Activated CD4-positive, alpha-beta T cell treated with anti-CD3 and anti-CD28 coated beads, Interleukin-2, amount 10 ng/mL, durations not matched to agents 24 days and 14 days (primary cell): ENCODE data around the gene TNFSF12. TPM values are rescaled to one million over a fixed set of nuclear protein-coding genes. Genes with fewer than 3 reads are reported as not detected.

Source experiments
- DNase-seq: peaks from one replicate; pipeline ENCODE4 v3.0.0; 2022
- H3K27ac Mint-ChIP-seq: one replicate; pipeline ENCODE4 v1.8.0; 2022; ENCODE audit warnings: mild to moderate bottlenecking, mixed read lengths
- H3K27me3 Mint-ChIP-seq: one replicate; pipeline ENCODE4 v1.8.0; 2022; ENCODE audit warnings: mixed read lengths
- H3K36me3 Mint-ChIP-seq: one replicate; pipeline ENCODE4 v1.8.0; 2022; ENCODE audit warnings: low read depth, mild to moderate bottlenecking, mixed read lengths
- H3K4me1 Mint-ChIP-seq: one replicate; pipeline ENCODE4 v1.8.0; 2021; ENCODE audit warnings: mixed read lengths
- H3K4me3 Mint-ChIP-seq: one replicate; pipeline ENCODE4 v1.8.0; 2022; ENCODE audit warnings: mild to moderate bottlenecking, moderate library complexity, mixed read lengths
- H3K9me3 Mint-ChIP-seq: one replicate; pipeline ENCODE4 v1.8.0; 2021; ENCODE audit warnings: mixed read lengths
- intact Hi-C: fragments of 100-400 bp; cut with micrococcal nuclease; formaldehyde crosslinking; loops from one replicate; pipeline ENCODE4 v1.15.1; 2023
- total RNA-seq: library from RNA; stranded (reverse); gene quantifications from 2 replicates; pipeline ENCODE4 v1.2.3, GENCODE V29; 2022

The TNFSF12 gene
- total RNA-seq, 1 donor from 2014 or later = 21.5 TPM

DNA sequence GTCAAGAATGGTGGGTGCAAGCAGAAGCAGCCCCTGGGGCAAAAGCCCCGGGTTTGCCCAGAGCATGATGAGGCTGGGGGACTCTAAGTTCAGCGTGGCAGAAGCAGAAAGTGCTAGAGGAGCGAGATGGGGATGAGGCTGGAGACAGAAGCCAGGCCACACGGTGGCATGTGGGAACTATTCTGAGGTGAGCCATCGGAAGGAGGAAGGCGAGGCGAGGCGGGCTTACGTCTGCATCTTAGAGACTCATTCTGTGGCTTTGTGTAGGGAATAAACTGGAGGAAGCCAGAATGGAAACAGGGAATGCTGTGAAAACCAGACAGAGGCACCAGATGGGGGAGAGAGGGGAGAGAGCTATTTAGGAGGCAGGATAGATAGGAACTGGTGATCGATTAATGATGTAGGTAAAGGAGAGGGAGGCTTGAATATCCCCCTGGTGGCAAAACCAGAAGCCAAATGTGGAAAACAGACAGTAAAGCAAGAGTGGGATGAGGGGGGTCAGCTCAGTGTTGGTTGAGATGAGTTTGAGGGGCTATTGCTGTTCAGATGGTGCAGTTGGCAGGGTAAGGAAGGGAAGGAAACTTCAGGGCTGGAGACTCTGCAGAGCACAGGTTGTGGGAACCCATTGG, 6.6 kb downstream of the TNFSF12 start:
- Mint-ChIP-seq H3K9me3 (no peaks in the 10 kb centered on the region), H3K27me3 (no peaks in the 10 kb centered on the region), H3K4me1 (peaks cover 60% of the 10 kb centered on the region), H3K4me3 (no peak overlapping the region), H3K36me3 (peaks cover 36% of the 10 kb centered on the region), H3K27ac (peak overlapping the region; percentile 68)
- intact Hi-C loops = no loop called here
- no peak for DNase-seq

DNA sequence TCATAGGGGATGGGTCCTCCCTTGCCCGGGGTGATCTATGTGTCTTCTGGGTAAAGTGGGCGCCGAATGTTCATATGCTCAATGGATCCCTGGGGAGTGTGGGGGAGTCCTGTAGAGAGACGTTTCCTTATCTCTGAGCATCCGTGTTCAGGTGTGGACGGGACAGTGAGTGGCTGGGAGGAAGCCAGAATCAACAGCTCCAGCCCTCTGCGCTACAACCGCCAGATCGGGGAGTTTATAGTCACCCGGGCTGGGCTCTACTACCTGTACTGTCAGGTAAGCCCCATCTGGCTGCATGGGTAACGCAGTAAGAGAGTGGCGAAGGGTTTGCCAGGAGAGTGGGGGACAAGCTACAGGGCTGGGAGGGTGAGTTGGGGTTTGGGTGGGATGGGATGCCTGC, 7.8 kb downstream of the TNFSF12 start:
- no peak for DNase-seq
- no peak overlapping the region for H3K27ac Mint-ChIP-seq
- no peak overlapping the region for H3K4me3 Mint-ChIP-seq
- peaks cover 33% of the 10 kb centered on the region for H3K36me3 Mint-ChIP-seq
- intact Hi-C loops = no loop called here
- peaks cover 58% of the 10 kb centered on the region for H3K4me1 Mint-ChIP-seq
- H3K27me3 Mint-ChIP-seq = no peaks in the 10 kb centered on the region
- no peaks in the 10 kb centered on the region for H3K9me3 Mint-ChIP-seq

DNA sequence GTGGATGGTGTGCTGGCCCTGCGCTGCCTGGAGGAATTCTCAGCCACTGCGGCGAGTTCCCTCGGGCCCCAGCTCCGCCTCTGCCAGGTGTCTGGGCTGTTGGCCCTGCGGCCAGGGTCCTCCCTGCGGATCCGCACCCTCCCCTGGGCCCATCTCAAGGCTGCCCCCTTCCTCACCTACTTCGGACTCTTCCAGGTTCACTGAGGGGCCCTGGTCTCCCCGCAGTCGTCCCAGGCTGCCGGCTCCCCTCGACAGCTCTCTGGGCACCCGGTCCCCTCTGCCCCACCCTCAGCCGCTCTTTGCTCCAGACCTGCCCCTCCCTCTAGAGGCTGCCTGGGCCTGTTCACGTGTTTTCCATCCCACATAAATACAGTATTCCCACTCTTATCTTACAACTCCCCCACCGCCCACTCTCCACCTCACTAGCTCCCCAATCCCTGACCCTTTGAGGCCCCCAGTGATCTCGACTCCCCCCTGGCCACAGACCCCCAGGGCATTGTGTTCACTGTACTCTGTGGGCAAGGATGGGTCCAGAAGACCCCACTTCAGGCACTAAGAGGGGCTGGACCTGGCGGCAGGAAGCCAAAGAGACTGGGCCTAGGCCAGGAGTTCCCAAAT, 8.4 kb downstream of the TNFSF12 start:
- Mint-ChIP-seq H3K4me1 (peaks cover 53% of the 10 kb centered on the region), H3K9me3 (no peaks in the 10 kb centered on the region), H3K27me3 (no peaks in the 10 kb centered on the region), H3K27ac (no peak overlapping the region), H3K36me3 (peaks cover 33% of the 10 kb centered on the region), H3K4me3 (no peak overlapping the region)
- DNase-seq = no peak
- intact Hi-C loops = no loop called here

DNA sequence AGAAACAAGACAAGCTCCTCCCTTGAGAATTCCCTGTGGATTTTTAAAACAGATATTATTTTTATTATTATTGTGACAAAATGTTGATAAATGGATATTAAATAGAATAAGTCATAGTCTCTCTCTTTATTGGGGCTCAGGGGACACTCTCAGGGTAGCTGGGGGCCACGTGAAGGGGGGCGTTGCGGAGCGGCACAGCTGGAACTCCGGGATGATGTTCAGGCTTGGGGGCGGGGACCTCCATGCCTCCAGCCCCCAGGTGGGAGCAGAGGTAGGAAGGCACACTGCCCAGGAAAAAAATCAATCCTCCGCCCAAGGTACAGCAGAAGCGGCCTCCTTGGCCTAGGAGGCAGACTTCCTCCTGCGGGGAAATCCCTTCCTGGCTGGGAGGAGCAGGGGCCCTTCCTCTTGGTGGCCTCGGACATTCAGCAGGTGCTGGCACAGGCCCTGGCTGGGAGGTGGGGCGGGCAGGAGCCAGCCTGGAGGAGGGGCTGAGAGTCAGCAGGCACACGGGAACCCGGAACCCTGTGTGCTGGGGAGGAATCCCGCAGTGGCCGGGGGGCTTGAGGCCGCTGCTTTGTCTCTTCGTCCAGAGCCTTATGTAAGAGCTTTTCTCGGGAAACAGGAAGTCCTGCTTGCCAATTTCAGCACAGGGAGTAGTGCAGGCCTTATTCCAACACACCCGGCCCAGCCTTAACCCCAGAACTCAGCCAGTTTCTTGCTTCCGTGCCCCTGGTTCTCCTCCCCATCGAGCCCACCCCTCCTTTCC, 9.1 kb downstream of the TNFSF12 start:
- Mint-ChIP-seq H3K9me3 (no peaks in the 10 kb centered on the region), H3K27me3 (peaks cover 2% of the 10 kb centered on the region), H3K4me1 (peaks cover 52% of the 10 kb centered on the region), H3K4me3 (peak overlapping the region; percentile 62), H3K27ac (peak overlapping the region; percentile 81), H3K36me3 (peaks cover 36% of the 10 kb centered on the region)
- peak; percentile 69 for DNase-seq
- intact Hi-C loops = no loop called here

DNA sequence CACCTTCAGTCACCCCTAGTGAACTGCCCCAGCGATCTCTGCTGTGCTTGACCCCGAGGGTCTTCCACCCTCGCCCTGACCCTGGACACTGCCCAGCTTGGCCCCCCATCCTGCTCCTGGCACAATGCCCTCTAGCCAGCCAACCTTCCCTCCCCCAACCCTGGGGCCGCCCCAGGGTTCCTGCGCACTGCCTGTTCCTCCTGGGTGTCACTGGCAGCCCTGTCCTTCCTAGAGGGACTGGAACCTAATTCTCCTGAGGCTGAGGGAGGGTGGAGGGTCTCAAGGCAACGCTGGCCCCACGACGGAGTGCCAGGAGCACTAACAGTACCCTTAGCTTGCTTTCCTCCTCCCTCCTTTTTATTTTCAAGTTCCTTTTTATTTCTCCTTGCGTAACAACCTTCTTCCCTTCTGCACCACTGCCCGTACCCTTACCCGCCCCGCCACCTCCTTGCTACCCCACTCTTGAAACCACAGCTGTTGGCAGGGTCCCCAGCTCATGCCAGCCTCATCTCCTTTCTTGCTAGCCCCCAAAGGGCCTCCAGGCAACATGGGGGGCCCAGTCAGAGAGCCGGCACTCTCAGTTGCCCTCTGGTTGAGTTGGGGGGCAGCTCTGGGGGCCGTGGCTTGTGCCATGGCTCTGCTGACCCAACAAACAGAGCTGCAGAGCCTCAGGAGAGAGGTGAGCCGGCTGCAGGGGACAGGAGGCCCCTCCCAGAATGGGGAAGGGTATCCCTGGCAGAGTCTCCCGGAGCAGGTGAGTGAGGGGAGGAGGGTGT, 9.9 kb downstream of the TNFSF12 start, which contains the start of gene TNFSF13:
Gene TNFSF13 (plus strand): TSS at position 207 of the 776 bp plus-strand sequence. CDS start 290 bp downstream, at position 497.
- Mint-ChIP-seq H3K4me3 (peak within 1 kb of the TSS; percentile 62), H3K27ac (peak within 1 kb of the TSS; percentile 81), H3K4me1 (peaks cover 47% of the 10 kb centered on the region), H3K9me3 (no peaks in the 10 kb centered on the region), H3K27me3 (peaks cover 2% of the 10 kb centered on the region), H3K36me3 (peaks cover 34% of the 10 kb centered on the region)
- intact Hi-C loops = no loop called here
- no peak for DNase-seq

DNA sequence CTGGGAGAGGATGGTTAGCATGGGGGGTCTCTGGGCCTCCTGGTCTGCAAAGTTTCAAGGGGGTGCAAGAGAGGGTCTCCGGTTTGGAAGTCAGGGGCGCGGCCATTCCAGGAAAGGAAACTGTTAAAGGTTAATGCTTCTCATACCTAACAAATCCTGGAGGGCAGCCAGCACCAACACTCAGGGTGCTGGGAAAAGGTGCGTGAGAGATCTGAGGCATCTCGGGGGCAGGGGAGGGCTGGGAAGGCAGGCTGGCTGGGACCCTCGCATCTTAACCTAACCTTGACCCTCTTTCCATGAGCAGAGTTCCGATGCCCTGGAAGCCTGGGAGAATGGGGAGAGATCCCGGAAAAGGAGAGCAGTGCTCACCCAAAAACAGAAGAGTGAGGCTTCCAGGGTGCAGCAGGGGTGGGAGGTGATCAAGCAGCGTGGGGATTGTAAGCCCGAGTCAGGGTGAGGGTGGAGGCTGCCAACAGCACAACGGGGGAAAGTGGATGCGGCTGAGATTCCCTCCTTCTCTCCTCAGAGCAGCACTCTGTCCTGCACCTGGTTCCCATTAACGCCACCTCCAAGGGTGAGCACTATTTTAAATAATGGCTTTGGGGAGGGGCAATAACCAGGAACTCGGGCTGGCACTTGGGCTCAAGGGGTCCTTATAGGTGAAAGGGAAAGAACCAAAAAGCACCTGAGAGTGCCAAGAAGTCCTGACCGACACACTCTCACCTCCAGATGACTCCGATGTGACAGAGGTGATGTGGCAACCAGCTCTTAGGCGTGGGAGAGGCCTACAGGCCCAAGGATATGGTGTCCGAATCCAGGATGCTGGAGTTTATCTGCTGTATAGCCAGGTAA, 10.7 kb downstream of the TNFSF12 start:
- Mint-ChIP-seq H3K4me1 (peaks cover 47% of the 10 kb centered on the region), H3K27ac (no peak overlapping the region), H3K27me3 (peaks cover 2% of the 10 kb centered on the region), H3K36me3 (peaks cover 39% of the 10 kb centered on the region), H3K9me3 (no peaks in the 10 kb centered on the region), H3K4me3 (no peak overlapping the region)
- intact Hi-C loops = loop anchor here (2.0 to 5.0 kb wide), 2 partner anchors 75 to 307 kb away; partner anchors contain the start of genes CTDNEP1, ELP5 and POLR2A
- DNase-seq = peak; percentile 59

DNA sequence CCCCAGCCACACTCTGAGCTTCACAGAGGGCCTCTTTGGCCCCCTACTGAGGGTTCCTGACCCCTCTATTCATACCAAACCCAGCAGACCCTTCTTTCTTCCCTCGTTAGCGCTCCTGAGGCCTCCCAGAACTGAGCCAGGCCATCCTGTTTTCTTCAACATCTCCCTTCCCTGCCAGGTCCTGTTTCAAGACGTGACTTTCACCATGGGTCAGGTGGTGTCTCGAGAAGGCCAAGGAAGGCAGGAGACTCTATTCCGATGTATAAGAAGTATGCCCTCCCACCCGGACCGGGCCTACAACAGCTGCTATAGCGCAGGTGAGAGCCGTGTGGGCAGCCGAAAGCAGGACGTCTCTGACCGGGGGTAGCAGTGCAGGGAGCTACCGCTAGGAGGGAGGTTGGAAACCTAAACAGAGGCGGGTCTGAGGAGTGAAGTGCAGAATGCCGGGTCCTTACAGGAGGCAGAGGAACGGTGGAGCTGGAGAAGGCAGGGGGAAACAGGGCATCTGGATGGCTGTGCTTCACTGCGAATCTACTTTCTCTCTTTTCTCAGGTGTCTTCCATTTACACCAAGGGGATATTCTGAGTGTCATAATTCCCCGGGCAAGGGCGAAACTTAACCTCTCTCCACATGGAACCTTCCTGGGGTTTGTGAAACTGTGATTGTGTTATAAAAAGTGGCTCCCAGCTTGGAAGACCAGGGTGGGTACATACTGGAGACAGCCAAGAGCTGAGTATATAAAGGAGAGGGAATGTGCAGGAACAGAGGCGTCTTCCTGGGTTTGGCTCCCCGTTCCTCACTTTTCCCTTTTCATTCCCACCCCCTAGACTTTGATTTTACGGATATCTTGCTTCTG, 11.5 kb downstream of the TNFSF12 start:
- peak overlapping the region; percentile 97 for H3K4me3 Mint-ChIP-seq

DNA sequence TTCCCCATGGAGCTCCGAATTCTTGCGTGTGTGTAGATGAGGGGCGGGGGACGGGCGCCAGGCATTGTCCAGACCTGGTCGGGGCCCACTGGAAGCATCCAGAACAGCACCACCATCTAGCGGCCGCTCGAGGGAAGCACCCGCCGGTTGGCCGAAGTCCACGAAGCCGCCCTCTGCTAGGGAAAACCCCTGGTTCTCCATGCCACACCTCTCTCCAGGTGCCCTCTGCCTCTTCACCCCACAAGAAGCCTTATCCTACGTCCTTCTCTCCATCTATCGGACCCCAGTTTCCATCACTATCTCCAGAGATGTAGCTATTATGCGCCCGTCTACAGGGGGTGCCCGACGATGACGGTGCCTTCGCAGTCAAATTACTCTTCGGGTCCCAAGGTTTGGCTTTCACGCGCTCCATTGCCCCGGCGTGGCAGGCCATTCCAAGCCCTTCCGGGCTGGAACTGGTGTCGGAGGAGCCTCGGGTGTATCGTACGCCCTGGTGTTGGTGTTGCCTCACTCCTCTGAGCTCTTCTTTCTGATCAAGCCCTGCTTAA, 12.2 kb downstream of the TNFSF12 start:
- Mint-ChIP-seq H3K27me3 (peaks cover 2% of the 10 kb centered on the region), H3K4me3 (peak overlapping the region; percentile 97), H3K27ac (peak overlapping the region; percentile 99), H3K4me1 (peaks cover 39% of the 10 kb centered on the region), H3K9me3 (no peaks in the 10 kb centered on the region), H3K36me3 (peaks cover 44% of the 10 kb centered on the region)
- intact Hi-C loops = loop anchor here (1.0 to 5.0 kb wide), 9 partner anchors 9 to 309 kb away; partner anchors contain the start of genes CTDNEP1, ELP5, POLR2A and WRAP53
- peak; percentile 96 for DNase-seq

More for the DNA sequence above, 11.5 kb downstream of the TNFSF12 start:
- peaks cover 41% of the 10 kb centered on the region for H3K36me3 Mint-ChIP-seq
- H3K27me3 Mint-ChIP-seq = peaks cover 2% of the 10 kb centered on the region
- peak overlapping the region; percentile 99 for H3K27ac Mint-ChIP-seq
- DNase-seq = peak; percentile 89
- H3K4me1 Mint-ChIP-seq = peaks cover 43% of the 10 kb centered on the region
- no peaks in the 10 kb centered on the region for H3K9me3 Mint-ChIP-seq
- intact Hi-C loops = loop anchor here (1.0 to 5.0 kb wide), 9 partner anchors 8 to 308 kb away; partner anchors contain the start of genes CTDNEP1, ELP5, POLR2A and WRAP53

DNA sequence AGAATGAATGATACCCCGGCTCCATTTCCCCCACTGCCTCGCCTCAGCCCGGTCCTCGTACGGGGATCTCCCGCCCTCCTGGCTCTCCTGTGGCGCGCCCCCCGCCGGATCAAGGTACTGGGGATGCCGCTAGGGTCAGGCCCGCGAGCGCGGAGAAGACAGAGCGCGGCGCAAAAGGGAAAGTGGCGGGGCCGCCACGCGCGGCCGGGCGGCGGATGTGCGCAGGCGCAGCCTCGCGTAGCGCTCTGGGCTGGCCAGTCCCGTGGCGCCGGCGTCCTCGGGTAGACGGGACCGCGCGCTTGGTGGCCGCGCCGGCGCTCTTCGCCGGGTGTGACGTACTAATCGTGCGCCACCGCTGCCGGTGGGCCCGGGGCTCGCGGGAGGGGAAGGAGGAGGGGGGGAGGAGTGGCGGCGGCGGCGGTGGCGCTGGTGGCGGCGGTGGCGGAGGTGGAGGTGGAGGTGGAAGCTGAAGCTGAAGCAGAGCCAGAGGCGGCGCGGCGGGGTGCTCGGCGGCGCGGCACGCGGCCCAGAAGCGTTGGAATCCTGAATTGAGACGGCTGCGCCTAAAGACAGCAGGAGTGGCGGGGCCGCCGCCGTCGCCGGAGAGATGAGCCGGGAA, 12.8 kb downstream of the TNFSF12 start, which contains the start of gene SENP3:
Gene SENP3 (plus strand): TSS at position 331 of the 619 bp plus-strand sequence. CDS start 1,158 bp downstream, outside the sequence.
- peak; percentile 98 for DNase-seq
- Mint-ChIP-seq H3K36me3 (peaks cover 42% of the 10 kb centered on the region), H3K4me1 (peaks cover 36% of the 10 kb centered on the region), H3K27ac (peak within 1 kb of the TSS; percentile 99), H3K9me3 (no peaks in the 10 kb centered on the region), H3K4me3 (peak within 1 kb of the TSS; percentile 97), H3K27me3 (peaks cover 2% of the 10 kb centered on the region)
- intact Hi-C loops = loop anchor here (1.0 to 5.0 kb wide), 9 partner anchors 9 to 309 kb away; partner anchors contain the start of genes CTDNEP1, ELP5, POLR2A and WRAP53

DNA sequence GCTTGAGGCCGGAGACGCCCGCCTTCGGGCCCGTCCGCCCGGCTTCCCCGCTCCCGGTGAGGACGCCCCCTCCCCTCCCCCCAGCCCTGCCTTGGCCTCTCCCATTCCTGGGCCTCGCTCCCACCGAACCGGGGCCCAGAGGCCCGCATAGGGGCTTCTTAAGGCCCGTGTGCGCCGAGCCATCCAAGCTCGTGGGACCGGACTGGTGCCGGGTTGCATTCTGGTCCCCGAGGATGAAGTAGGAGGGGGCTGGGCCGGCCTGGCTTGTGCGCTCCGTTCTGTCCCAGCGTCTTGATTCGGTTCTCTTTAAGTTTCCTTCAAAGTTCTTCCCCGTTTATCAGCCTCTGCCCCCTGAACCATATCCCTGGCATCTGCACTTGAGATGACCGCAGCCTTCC, 13.3 kb downstream of the TNFSF12 start:
- Mint-ChIP-seq H3K27me3 (peaks cover 2% of the 10 kb centered on the region), H3K4me3 (peak overlapping the region; percentile 97), H3K36me3 (peaks cover 46% of the 10 kb centered on the region), H3K9me3 (no peaks in the 10 kb centered on the region), H3K27ac (peak overlapping the region; percentile 92), H3K4me1 (peaks cover 35% of the 10 kb centered on the region)
- DNase-seq = peak; percentile 71
- intact Hi-C loops = loop anchor here (5.0 kb wide), 1 partner anchor 310 kb away; the partner anchor contains the start of genes CTDNEP1 and ELP5
